SH-SY5Y (cell line): ENCODE measurements around the gene IPP.

Experiments used
- GATA2 ChIP-seq: IDR thresholded peaks from 2 replicates; pipeline ENCODE4 v1.6.1; 2011; ENCODE audit warnings: mild to moderate bottlenecking, low read depth, low read length
- GATA3 ChIP-seq: IDR thresholded peaks from 2 replicates; pipeline ENCODE4 v1.6.1; 2011; ENCODE audit warnings: low read depth, mild to moderate bottlenecking, low read length, moderate library complexity

DNA sequence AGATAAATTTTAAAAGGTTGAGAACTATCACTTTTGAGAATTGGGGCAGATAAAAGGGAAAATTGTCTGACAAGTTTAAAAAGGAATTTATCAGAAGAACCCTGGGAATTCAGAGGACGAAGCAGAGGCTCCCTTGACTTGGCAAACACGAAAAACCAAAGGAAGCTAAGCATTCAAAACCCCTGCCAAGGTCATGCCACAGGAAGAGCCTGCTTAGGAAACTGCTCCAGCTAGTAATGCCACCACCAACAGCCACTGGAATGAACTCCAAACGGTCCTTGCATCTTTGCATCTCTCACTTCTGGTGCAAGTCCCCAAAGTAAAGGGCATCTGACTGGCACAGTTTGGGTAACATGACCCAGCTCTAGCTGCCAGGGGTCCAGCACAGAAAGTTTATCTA, 71.3 kb downstream of the IPP start:
- TF ChIP-seq GATA2, result no peak
- TF ChIP-seq GATA3, result no peak
